HG03520 (cell line): ENCODE results near the gene LGSN.
"Not testable (repeated sequence)": the region's sequence is repeated elsewhere in the genome, so short reads cannot be mapped to it uniquely, and the experiment has no call there.

ENCODE experiments used
- ATAC-seq: cut with Tn5 transposase; IDR thresholded peaks from one replicate; pipeline ENCODE4 v1.9.1; 2021; ENCODE audit warnings: mild to moderate bottlenecking, moderate library complexity; ENCODE audit not compliant: unreplicated experiment

LGSN gene

GRCh38 chr6:63319939-63320338 is at the start of gene LGSN:
Gene LGSN (minus strand): TSS chr6:63319983. CDS start chr6:63319943, 40 bp downstream.
- no peak for ATAC-seq

- no peak for ATAC-seq
Observed at GRCh38 chr6:63368347-63368746, 48.6 kb upstream of the LGSN start.

- ATAC-seq = not testable (repeated sequence)
Observed at GRCh38 chr6:63362500-63363120, 42.8 kb upstream of the LGSN start.

GRCh38 chr6:63357384-63357783 is 37.6 kb upstream of the LGSN start:
- ATAC-seq = not testable (repeated sequence)

GRCh38 chr6:63355632-63356031 is 35.8 kb upstream of the LGSN start:
- no peak for ATAC-seq

- peak; percentile 4 for ATAC-seq
Observed at GRCh38 chr6:63353286-63353630, 33.5 kb upstream of the LGSN start.

- peak; percentile 92 for ATAC-seq
Observed at GRCh38 chr6:63352544-63353285, 32.9 kb upstream of the LGSN start.

- peak; percentile 28 for ATAC-seq
Observed at GRCh38 chr6:63352069-63352543, 32.3 kb upstream of the LGSN start.

GRCh38 chr6:63349401-63349800 is 29.6 kb upstream of the LGSN start:
- ATAC-seq = no peak

- no peak for ATAC-seq
Observed at GRCh38 chr6:63348836-63349235, 29.1 kb upstream of the LGSN start.

GRCh38 chr6:63347599-63347998 is 27.8 kb upstream of the LGSN start:
- ATAC-seq = no peak

GRCh38 chr6:63346217-63346835 is 26.5 kb upstream of the LGSN start:
- no peak for ATAC-seq

- no peak for ATAC-seq
Observed at GRCh38 chr6:63340351-63340750, 20.6 kb upstream of the LGSN start.

GRCh38 chr6:63334652-63335051 is 14.9 kb upstream of the LGSN start:
- ATAC-seq = not testable (repeated sequence)

- ATAC-seq = no peak
Observed at GRCh38 chr6:63333440-63333839, 13.7 kb upstream of the LGSN start.

- not testable (repeated sequence) for ATAC-seq
Observed at GRCh38 chr6:63326630-63327029, 6.8 kb upstream of the LGSN start.

- no peak for ATAC-seq
Observed at GRCh38 chr6:63322981-63323380, 3.2 kb upstream of the LGSN start.

- no peak for ATAC-seq
Observed at GRCh38 chr6:63321821-63322220, 2.0 kb upstream of the LGSN start.

- no peak for ATAC-seq
Observed at GRCh38 chr6:63317641-63318040, 2.1 kb downstream of the LGSN start.

- no peak for ATAC-seq
Observed at GRCh38 chr6:63316113-63316512, 3.7 kb downstream of the LGSN start.

GRCh38 chr6:63313111-63313510 is 6.7 kb downstream of the LGSN start:
- ATAC-seq = no peak
